ENCODE results near the gene RNF128.

The RNF128 gene

GRCh38 chrX:106734827-106735226 lies 8.3 kb downstream of the RNF128 start (continued):
- TF ChIP-seq PRDM4 (tag by site-specific recombination; IDR thresholded peaks at IDR 0.05), result no peak
- TF ChIP-seq SP2 (tag by site-specific recombination; IDR thresholded peaks at IDR 0.05), result no peak
- no peak for TF ChIP-seq ZNF391 (tag by site-specific recombination; IDR thresholded peaks at IDR 0.05; ENCODE audit: borderline replicate concordance, low read depth)

- ChIA-PET CTCF (no interaction called here), POLR2A (no interaction called here)
- no peaks in the 10 kb centered on the region; a peak in 1 of 3 replicates for H3K36me3 ChIP-seq (ENCODE audit: control insufficient read depth in 2 of 2, insufficient read depth in 1 of 2, low read length in 2 of 2)
- no peak overlapping the region for H3K4me3 ChIP-seq (ENCODE audit: low read depth, low read length)
- H3K4me1 ChIP-seq (ENCODE audit: control insufficient read depth, insufficient read depth, low read length), result 0 out of 2 replicates have a peak, but pooled peaks cover 2% of the 10 kb centered on the region
- H3K27ac ChIP-seq (ENCODE audit: extremely low read depth, low read depth, low read length), result no peak overlapping the region
- no peaks in the 10 kb centered on the region; the same call in 1 of the 2 replicates for H3K9me3 ChIP-seq (ENCODE audit: control insufficient read depth, insufficient read depth, low read depth, low read length)
- TF ChIP-seq ZNF692 (tag by site-specific recombination; IDR thresholded peaks at IDR 0.05) (no peak), ZNF24 (tag by site-specific recombination; IDR thresholded peaks at IDR 0.05) (no peak), PRDM10 (tag by site-specific recombination; IDR thresholded peaks at IDR 0.05) (no peak), ZNF645 (tag by site-specific recombination; IDR thresholded peaks at IDR 0.05) (no peak), ZNF354C (tag by site-specific recombination; IDR thresholded peaks at IDR 0.05; ENCODE audit: borderline replicate concordance, low read depth) (no peak), ZNF214 (tag by site-specific recombination; IDR thresholded peaks at IDR 0.05; ENCODE audit: borderline replicate concordance) (no peak), ZNF335 (tag by site-specific recombination; conservative IDR thresholded peaks at IDR 0.05) (no peak), KLF7 (tag by site-specific recombination; IDR thresholded peaks at IDR 0.05; ENCODE audit: borderline replicate concordance) (no peak), ZNF221 (tag by site-specific recombination; IDR thresholded peaks at IDR 0.05; ENCODE audit: borderline replicate concordance) (no peak), ZNF362 (tag by site-specific recombination; IDR thresholded peaks at IDR 0.05) (no peak), ZBTB17 (tag by site-specific recombination; IDR thresholded peaks at IDR 0.05) (no peak), ZNF350 (tag by site-specific recombination; IDR thresholded peaks at IDR 0.05) (no peak), ZNF274 (IDR thresholded peaks at IDR 0.05; ENCODE audit: low read length) (no peak), ZNF274 (tag by site-specific recombination; IDR thresholded peaks at IDR 0.05; ENCODE audit: borderline replicate concordance) (no peak), ZNF530 (tag by site-specific recombination; IDR thresholded peaks at IDR 0.05; ENCODE audit: low read depth) (no peak), ZNF488 (tag by site-specific recombination; IDR thresholded peaks at IDR 0.05) (no peak), ZNF791 (tag by site-specific recombination; IDR thresholded peaks at IDR 0.05) (no peak), ZNF341 (tag by site-specific recombination; IDR thresholded peaks at IDR 0.05; ENCODE audit: low read depth) (no peak), ZSCAN30 (tag by site-specific recombination; IDR thresholded peaks at IDR 0.05) (no peak), ZNF391 (tag by site-specific recombination; IDR thresholded peaks at IDR 0.05; ENCODE audit: borderline replicate concordance, low read depth) (no peak)
Measured at GRCh38 chrX:106740193-106740780, 13.8 kb downstream of the RNF128 start.

All from HEK293 (cell line).